ENCODE data around the gene SRGAP2B.
"Not testable (repeated sequence)": the region's sequence is repeated elsewhere in the genome, so short reads cannot be mapped to it uniquely, and the experiment has no call there.

The SRGAP2B gene

DNA sequence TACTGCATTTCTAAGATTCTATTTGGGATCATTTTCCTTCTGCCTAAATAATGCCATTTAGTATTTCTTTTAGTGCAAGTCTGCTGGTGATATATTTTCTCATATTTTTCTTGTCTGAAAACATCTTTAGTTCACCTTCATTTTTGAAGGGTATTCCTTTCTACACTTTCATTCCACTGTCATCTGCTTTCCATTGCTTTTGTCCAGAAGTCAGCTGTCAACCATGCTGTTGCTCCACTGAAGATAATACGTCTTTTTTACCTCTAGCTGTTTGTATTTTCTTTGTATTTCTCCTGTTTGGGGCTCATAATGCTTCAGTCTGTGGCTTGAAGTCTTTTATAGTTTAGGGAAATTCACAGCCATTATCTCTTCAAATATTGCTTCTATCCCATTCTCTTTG is 167.8 kb downstream of the SRGAP2B start:
- H3K27ac Mint-ChIP-seq = not testable (repeated sequence)

DNA sequence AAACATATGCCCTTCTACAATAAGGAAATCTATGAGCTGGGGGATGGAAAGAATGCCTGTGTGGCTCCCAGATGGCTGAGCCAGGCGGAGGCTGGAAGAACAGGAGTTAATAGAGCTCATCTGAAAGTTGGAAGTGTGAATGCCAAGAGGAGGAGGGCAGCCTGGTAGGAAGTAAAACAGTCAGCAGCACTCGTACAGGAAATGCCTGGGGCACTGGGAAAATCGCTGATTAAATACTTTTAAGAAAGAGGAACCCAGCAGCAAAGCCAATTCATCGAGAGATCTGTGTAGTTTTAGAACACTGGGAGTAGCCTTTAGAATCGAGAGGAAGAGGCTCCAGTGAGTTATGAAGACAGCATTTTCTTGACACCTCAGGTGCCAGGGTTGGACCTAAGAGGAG is 171.5 kb downstream of the SRGAP2B start:
- H3K27me3 Mint-ChIP-seq; H3K27ac Mint-ChIP-seq; H3K36me3 Mint-ChIP-seq; H3K4me1 Mint-ChIP-seq (ENCODE audit: low read depth); H3K9me3 Mint-ChIP-seq (ENCODE audit: low read depth); H3K4me3 Mint-ChIP-seq: not testable (repeated sequence)

More for the DNA sequence above, 167.8 kb downstream of the SRGAP2B start:
- H3K9me3 Mint-ChIP-seq (ENCODE audit: low read depth); H3K4me1 Mint-ChIP-seq (ENCODE audit: low read depth); H3K4me3 Mint-ChIP-seq; H3K27me3 Mint-ChIP-seq; H3K36me3 Mint-ChIP-seq: not testable (repeated sequence)

DNA sequence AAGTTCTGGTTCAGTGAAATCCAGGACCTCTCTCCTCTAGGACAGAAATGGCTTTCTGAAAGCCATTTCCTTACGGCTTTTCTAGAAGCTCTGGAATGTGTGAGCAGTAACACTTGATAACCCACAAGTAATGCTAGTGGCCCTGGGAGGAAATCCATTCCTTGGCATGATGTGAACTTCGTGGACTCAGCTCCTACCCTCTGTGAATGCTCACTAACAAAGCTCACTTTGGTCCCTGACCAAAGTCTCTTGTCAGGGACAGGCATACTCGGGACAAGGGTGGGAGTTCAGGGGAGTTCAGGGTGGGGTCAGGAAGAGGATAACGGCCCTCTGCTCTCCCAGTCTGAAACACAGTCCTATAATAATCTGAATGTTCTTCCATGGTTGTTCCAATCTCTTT is 172.3 kb downstream of the SRGAP2B start:
- not testable (repeated sequence) for H3K36me3 Mint-ChIP-seq; H3K4me1 Mint-ChIP-seq (ENCODE audit: low read depth); H3K9me3 Mint-ChIP-seq (ENCODE audit: low read depth); H3K27me3 Mint-ChIP-seq; H3K27ac Mint-ChIP-seq; H3K4me3 Mint-ChIP-seq

- H3K9me3 Mint-ChIP-seq (ENCODE audit: low read depth); H3K27ac Mint-ChIP-seq; H3K27me3 Mint-ChIP-seq; H3K4me3 Mint-ChIP-seq; H3K36me3 Mint-ChIP-seq; H3K4me1 Mint-ChIP-seq (ENCODE audit: low read depth): not testable (repeated sequence)
Observed at GRCh38 chr1:144919106-144919505, 176.0 kb downstream of the SRGAP2B start.

DNA sequence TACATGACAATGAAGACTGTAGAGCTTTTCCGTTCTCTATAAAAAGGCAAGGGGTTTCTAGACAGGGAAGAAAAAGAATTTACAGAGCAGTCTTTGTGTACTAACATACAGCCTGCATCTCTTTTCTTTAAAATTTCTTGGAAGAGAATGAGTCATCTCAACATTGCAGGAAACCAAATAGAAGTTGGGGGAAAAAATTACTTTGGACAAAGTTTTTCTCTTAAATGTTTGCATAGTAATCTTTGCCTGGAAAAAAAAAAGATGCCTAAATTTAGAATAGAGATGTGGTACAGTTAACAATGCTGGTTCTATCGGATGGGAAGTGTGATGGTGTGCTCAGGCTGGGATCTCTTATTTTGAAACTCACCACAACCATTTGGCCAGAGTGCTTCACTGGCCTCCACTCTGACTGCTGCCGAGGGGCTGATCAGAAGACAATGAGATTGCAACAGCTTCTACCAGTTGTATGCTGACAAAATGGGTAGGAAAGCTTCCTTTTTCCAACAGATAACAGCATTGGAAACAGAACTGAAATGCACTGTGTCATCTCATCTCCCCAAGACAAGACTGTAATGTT is 177.0 kb downstream of the SRGAP2B start:
- H3K27me3 Mint-ChIP-seq; H3K4me1 Mint-ChIP-seq (ENCODE audit: low read depth); H3K36me3 Mint-ChIP-seq; H3K27ac Mint-ChIP-seq; H3K9me3 Mint-ChIP-seq (ENCODE audit: low read depth); H3K4me3 Mint-ChIP-seq: not testable (repeated sequence)

DNA sequence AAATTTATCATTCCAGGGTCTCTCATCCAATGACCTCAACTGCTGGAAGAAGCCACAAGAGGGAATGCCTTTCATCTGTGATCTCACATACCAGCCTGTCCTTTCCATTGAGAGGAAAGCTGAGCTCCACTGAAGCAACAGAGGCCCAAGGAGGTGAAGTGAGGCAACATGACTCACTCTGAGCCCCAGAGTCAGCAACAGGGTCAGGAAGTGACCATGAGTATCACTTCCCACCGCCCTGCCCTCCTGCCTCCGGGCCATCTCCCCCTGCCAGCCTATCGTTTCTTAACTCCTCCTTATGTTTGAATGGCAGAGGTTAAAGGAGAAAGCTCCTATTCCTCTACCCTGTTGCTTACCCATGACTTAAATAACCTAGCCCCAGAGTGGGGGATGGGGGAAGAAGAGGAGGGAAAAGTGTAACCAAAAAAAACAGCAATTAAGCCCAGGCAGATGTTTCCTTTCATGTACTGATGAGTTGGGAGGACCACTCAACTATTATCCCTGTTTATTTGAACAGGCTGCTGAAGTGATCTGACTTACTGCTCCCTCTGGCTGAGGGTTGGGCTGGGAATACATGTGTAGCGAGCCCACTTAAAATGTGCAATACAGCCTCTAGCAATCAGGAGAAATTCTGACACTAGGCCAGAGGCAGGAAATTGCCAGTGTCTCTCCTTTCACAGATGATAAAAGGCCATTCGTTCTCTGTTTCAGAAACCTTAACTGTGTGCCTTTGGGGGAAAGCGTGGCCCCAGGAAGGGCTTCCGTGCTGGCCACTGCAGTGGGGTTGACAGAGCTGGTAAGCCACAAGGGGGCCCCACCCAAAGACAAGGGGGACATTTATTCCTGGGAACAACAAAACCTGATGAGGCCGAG is 177.7 kb downstream of the SRGAP2B start:
- not testable (repeated sequence) for H3K27me3 Mint-ChIP-seq; H3K9me3 Mint-ChIP-seq (ENCODE audit: low read depth); H3K36me3 Mint-ChIP-seq; H3K4me1 Mint-ChIP-seq (ENCODE audit: low read depth); H3K27ac Mint-ChIP-seq; H3K4me3 Mint-ChIP-seq

DNA sequence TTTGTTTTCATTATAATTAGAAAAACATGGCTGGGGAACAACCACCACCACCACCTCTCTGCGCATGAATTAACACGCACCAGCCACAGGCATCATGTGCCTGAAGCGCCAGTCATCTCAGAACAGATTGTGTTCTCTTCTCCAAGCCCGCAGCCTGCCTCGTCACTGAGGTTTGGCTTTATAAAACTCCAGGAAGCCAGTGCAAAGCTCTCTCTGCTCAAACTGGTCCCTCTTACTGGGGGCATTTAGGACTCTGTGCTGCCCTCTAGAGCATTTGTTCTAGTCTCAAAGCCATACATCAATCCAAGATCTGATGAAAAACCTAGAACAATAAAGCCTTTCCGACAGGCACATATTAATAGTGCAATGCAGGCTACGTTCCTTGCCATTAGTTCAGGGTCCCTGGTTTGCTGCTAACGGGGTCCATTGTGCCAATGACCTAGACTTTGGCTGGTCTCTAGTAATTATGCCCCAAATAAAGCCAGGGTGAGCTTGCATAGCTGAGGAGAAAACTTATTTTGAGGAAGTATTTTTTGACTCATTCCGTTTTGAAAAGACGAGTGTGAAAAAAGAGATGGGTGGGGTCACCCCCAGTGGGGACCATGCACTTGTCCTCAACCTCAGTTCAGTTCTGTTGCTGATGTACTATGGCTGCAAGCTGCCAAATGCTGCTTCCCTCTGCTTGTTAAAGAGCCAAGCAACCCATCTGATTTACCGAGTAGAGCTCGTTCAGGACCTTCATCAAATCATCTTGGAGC is 181.0 kb downstream of the SRGAP2B start:
- H3K4me1 Mint-ChIP-seq (ENCODE audit: low read depth); H3K27me3 Mint-ChIP-seq; H3K9me3 Mint-ChIP-seq (ENCODE audit: low read depth); H3K4me3 Mint-ChIP-seq; H3K36me3 Mint-ChIP-seq; H3K27ac Mint-ChIP-seq: not testable (repeated sequence)

DNA sequence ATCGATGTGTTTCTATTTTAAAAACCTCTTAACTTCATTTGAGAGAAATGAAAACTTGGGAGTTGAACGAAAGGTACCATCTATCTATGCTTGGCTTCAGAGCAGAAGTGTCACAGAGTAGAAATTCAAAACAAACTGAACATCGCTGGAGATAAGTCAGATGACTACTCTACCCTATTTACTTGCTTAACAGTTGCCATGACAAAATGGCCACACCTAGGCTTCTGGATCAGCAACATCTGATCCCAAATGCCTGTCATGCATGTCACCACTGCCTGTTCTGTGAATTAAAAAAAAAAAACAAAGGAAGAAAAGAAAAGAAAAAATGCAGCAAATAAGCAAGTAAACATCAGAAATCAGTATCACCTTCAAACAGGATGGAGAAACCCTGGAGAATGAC is 181.7 kb downstream of the SRGAP2B start:
- H3K27me3 Mint-ChIP-seq; H3K4me1 Mint-ChIP-seq (ENCODE audit: low read depth); H3K27ac Mint-ChIP-seq; H3K36me3 Mint-ChIP-seq; H3K4me3 Mint-ChIP-seq; H3K9me3 Mint-ChIP-seq (ENCODE audit: low read depth): not testable (repeated sequence)

GRCh38 chr1:144910729-144911128 is 184.4 kb downstream of the SRGAP2B start:
- H3K4me1 Mint-ChIP-seq (ENCODE audit: low read depth); H3K27ac Mint-ChIP-seq; H3K36me3 Mint-ChIP-seq; H3K9me3 Mint-ChIP-seq (ENCODE audit: low read depth); H3K4me3 Mint-ChIP-seq; H3K27me3 Mint-ChIP-seq: not testable (repeated sequence)

DNA sequence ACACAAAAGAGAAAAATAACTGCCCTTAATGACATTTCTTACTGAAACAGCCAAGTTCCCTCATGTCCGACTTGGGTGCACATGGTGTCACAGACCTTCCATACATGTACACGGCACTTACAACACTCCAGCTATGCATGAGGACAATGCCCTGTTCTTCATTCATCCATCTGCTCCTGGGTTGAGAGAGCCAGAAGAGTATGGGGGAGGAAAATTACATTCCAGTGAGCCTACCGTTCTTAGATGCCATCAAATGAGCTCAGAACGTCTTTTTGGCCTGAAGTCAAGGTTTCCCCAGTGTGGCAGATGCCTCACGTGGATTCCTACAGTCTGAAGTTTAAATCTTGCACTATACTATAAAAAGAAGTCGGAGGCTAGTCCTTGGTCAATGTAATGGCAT is 194.3 kb downstream of the SRGAP2B start:
- H3K4me3 Mint-ChIP-seq; H3K27me3 Mint-ChIP-seq; H3K9me3 Mint-ChIP-seq (ENCODE audit: low read depth); H3K36me3 Mint-ChIP-seq; H3K27ac Mint-ChIP-seq; H3K4me1 Mint-ChIP-seq (ENCODE audit: low read depth): not testable (repeated sequence)

DNA sequence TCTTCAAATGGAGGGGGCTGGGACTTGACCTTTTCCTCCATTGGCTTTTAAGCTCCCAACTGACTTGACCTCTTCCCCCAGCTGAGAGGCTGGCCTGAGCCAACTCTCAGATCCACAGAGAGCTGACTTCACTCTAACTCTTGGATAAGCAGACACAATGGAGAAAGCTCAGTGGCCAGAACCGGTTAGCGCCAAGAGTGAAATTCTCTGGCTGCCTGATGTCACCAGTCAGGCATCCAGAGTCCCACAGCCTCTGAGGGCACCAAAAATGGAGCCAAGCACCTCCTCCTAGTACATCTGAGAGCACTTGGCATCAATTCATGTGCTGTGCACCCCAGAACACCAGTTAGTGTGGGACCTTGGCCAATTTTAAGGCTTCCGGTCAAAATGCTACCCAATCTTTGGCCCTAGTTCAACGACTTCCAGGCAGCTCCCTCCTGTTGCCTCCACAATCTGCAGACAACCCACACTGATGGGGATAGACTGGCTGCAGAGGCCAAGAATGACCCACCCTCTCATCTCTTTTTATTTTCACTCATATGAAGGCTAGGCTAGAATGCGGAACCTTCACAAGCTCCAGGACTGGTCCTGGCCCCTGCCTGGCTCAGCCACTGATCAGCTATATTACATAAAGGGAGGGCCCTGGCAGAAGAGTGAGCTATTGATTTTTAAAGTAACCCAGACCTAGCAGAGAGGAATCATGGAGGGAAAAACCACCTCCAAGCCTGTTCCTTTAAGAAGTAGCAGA is 200.5 kb downstream of the SRGAP2B start:
- not testable (repeated sequence) for H3K36me3 Mint-ChIP-seq; H3K4me1 Mint-ChIP-seq (ENCODE audit: low read depth); H3K9me3 Mint-ChIP-seq (ENCODE audit: low read depth); H3K4me3 Mint-ChIP-seq; H3K27me3 Mint-ChIP-seq; H3K27ac Mint-ChIP-seq

- not testable (repeated sequence) for H3K27me3 Mint-ChIP-seq; H3K4me1 Mint-ChIP-seq (ENCODE audit: low read depth); H3K4me3 Mint-ChIP-seq; H3K36me3 Mint-ChIP-seq; H3K27ac Mint-ChIP-seq; H3K9me3 Mint-ChIP-seq (ENCODE audit: low read depth)
Observed at GRCh38 chr1:144893710-144894438, 201.3 kb downstream of the SRGAP2B start.

- not testable (repeated sequence) for H3K27ac Mint-ChIP-seq; H3K27me3 Mint-ChIP-seq; H3K9me3 Mint-ChIP-seq (ENCODE audit: low read depth); H3K4me1 Mint-ChIP-seq (ENCODE audit: low read depth); H3K4me3 Mint-ChIP-seq; H3K36me3 Mint-ChIP-seq
Observed at GRCh38 chr1:144893062-144893461, 202.1 kb downstream of the SRGAP2B start.

GRCh38 chr1:144889450-144890115 is 205.5 kb downstream of the SRGAP2B start:
- H3K27ac Mint-ChIP-seq; H3K4me1 Mint-ChIP-seq (ENCODE audit: low read depth); H3K9me3 Mint-ChIP-seq (ENCODE audit: low read depth); H3K36me3 Mint-ChIP-seq; H3K27me3 Mint-ChIP-seq; H3K4me3 Mint-ChIP-seq: not testable (repeated sequence)
